NCI-H2107 (cell line): ENCODE results near the gene SLC2A14.
"Not testable (repeated sequence)": the region's sequence is repeated elsewhere in the genome, so short reads cannot be mapped to it uniquely, and the experiment has no call there.

Experiments
- DNase-seq: peaks from one replicate; lab custom pipeline; 2025; lab: John Stamatoyannopoulos, UW

Gene SLC2A14

DNA sequence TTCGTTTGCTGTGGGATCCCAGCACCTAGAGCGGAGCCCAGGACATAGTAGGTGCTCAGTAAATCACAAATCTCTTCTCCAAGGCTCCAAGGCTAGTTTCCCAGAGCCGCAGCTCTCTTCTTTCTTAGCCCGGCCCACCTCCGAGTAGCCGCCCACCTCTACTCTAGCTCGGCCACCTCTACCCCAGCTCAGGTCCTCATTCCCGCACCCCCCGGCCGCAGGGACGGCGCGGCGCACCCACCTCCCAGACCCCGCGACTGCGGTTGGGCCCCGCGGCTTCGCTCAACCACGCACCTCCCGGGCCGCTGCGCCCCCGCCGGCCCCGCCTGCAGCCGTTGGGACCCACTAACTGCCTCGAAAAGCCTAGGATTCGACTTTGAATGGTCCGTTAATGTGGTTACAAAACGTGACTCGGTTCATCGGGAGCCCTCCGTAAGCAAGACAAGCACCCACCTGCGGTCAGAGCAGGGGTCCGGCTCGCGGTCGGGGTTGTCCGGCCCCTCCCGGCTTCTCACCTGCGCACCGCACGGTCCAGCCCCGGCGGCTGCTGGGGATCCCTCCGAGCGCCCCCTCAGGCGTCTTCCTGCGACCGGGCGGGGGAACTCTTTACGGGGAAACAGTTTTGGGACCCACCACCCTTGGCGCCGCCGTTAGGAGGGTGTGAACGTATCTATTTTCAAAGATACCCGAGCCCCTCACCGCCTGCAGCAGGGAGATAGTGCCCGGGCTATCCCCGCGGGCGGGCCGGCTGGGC is at the start of gene SLC2A14:
TSS of gene SLC2A14 (minus strand) at position 350 of the 754 bp plus-strand sequence. CDS start 3,035 bp downstream, outside the sequence.
- DNase-seq: no peak

- DNase-seq: not testable (repeated sequence)
These were observed 48.5 kb upstream of the SLC2A14 start for GRCh38 chr12:7921181-7921580.

GRCh38 chr12:7918268-7918590 is 45.5 kb upstream of the SLC2A14 start:
- not testable (repeated sequence) for DNase-seq

DNA sequence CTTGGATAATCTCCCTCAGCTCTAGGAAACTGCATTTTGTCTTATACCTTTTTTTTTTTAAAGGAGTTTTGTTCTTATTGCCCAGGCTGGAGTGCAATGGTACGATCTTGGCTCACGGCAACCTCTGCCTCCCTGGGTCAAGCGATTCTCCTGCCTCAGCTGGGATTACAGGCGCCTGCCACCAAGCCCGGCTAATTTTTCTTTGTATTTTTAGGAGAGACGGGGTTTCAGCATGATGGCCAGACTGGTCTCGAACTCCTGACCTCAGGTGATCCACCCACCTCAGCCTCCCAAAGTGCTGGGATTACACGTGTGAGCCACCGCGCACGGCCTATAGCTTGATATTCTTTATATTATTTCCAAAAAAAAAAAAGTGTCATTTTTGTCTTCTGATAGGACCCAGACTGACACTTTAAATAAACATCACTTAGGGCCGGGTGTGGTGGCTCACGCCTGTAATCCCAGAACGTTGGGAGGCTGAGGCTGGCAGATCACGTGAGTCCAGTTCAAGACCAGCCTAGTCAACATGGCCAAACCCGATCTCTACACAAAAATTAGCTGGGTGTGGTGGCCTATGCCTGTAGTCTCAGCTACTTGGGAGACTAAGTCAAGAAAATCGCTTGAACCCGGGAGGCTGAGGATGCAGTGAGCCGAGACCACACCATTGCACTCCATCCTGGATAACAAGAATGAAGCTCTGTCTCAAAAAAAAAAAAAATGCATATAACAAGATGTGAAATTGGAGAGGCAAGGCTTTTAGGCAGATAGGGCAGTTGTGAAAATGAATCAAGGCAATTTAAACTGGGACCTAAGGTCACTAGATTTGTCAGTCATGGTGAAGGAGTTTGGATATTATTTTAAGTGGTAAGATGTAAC is 44.9 kb upstream of the SLC2A14 start:
- DNase-seq: no peak

- no peak for DNase-seq
These were observed 44.2 kb upstream of the SLC2A14 start for GRCh38 chr12:7916936-7917335.

DNA sequence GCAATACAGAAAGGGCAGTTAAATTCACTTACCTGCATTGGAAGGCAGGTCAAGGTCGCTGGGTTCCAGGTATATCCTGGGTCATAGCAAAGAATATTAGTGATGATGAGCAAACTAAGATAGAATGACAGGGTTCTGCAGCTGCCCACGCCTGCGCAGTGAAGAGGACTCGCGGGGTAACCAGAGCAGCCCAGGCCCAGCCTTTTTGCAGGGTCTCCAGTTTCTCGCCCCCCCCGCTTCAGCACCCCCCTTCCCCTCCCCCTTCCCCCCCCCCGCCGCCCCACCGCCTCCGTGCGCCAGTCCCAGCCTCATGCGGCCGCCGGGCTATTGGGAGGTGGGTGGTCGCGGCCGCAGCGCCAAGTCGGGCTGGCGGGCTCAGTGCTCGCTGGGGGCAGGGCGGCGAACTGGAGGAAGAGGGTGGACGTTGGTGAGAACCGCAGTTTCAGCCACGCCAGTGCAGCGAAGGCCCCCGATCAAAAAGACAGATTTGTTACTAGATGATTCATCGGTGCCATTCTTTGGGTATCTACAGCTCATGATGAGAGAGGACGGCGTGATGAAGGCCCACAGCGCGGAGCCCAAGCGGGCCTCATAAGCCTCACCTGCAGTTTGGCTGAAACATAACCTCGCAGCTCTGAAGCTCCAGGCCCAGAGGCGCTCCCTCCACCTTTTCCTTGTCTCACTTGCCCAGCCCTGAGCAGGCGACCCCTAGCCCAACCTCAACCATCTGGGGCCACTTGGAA is 43.1 kb upstream of the SLC2A14 start:
- DNase-seq: no peak

DNA sequence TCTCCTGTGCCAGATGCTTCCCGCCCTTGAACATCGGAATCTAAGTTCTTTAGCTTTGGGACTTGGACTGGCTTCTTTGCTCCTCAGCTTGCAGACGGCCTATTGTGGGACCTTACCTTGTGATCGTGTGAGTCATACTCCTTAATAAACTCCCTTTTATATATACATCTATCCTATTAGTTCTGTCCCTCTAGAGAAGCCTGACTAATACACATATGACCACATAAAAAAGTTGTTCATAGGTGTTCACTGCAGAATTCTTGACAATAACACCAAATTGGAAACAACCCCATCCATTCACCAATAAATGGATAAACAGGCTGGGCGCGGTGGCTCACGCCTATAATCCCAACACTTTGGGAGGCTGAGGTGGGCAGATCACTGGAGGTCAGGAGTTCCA is 37.4 kb upstream of the SLC2A14 start:
- DNase-seq: not testable (repeated sequence)

- no peak for DNase-seq
These were observed 34.3 kb upstream of the SLC2A14 start for GRCh38 chr12:7907009-7907408.

DNA sequence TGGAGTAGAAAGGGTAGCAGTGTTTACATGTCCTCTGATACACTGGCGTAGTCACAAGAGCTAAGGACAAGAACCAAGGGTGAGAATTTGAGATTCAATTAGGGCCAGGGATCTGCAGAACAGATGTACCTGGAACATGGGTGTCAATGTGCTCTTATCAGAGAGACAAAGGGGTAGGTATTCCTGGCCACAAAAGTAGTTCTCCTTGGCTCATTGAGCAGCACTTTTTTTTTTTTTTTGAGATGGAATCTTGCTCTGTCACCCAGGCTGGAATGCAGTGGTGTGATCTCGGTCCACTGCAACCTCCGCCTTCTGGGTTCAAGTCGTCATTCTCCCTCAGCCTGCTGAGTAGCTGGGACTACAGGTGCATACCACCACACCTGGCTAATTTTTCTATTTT is 33.6 kb upstream of the SLC2A14 start:
- not testable (repeated sequence) for DNase-seq

- DNase-seq: not testable (repeated sequence)
These were observed 32.9 kb upstream of the SLC2A14 start for GRCh38 chr12:7905600-7906125.

GRCh38 chr12:7905071-7905470 is 32.4 kb upstream of the SLC2A14 start:
- no peak for DNase-seq

GRCh38 chr12:7902416-7902815 is 29.7 kb upstream of the SLC2A14 start:
- not testable (repeated sequence) for DNase-seq

DNA sequence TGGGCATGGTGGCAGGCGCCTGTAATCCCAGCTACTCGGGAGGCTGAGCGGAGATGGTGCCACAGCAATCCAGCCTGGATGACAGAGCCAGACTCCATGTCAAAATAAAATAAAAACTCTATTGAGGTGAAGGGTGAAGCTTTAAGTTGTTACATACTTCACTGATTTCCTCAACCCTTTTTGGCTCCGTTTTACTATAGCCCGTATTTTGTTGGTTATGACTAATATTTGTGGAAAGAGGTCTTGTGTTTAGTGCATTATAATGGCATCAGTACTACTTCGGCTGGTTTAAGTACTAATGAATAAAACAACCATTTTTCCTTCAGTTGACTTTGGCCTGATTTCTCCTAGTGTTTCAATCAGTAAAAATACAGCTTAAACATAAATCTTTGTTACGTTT is 27.0 kb upstream of the SLC2A14 start:
- DNase-seq: no peak

GRCh38 chr12:7896726-7897125 is 24.0 kb upstream of the SLC2A14 start:
- DNase-seq: not testable (repeated sequence)

- no peak for DNase-seq
These were observed 19.7 kb upstream of the SLC2A14 start for GRCh38 chr12:7892186-7892980.

- DNase-seq: no peak
These were observed 12.0 kb upstream of the SLC2A14 start for GRCh38 chr12:7884689-7885088.

- not testable (repeated sequence) for DNase-seq
These were observed 9.0 kb upstream of the SLC2A14 start for GRCh38 chr12:7881736-7882120.

DNA sequence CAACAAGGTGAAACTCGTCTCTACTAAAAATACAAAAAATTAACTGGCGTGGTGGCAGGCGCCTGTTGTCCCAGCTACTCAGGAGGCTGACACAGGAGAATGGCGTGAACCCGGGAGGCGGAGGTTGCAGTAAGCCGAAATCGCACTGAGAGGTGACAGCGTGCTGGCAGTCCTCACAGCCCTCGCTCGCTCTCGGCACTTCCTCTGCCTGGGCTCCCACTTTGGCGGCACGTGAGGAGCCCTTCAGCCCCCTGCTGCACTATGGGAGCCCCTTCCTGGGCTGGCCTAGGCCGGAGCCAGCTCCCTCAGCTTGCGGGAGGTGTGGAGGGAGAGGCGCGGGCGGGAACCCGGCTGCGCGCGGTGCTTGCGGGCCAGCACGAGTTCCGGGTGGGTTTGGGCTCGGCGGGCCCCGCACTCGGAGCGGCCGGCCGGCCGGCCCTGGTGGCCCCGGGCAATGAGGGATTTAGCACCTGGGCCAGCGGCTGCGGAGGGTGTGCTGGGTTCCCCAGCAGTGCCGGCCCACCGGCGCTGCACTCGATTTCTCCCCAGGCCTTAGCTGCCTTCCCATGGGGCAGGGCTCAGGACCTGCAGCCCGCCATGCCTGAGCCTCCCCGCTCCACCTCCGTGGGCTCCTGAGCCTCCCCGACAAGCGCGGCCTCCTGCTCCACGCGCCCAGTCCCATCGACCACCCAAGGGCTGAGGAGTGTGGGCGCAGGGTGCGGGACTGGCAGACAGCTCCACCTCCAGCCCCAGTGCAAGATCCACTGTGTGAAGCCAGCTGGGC is 8.4 kb upstream of the SLC2A14 start:
- DNase-seq: not testable (repeated sequence)

DNA sequence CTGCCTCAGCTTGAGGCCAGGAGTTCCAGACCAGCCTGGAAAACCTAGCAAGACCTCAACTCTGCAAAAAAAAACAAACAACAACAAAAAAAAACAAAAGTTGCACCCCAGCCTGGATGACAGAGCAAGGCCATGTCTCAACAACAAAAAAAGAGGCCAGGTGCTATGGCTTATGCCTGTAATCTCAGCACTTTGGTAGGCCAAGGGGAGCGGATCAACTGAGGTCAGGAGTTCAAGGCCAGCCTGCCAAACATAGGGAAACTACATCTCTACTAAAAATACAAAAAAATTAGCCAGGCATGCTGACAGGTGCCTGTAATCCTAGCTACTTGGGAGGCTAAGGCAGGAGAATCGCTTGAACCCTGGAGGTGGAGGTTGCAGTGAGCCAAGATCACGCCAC is 6.5 kb upstream of the SLC2A14 start:
- DNase-seq: no peak

DNA sequence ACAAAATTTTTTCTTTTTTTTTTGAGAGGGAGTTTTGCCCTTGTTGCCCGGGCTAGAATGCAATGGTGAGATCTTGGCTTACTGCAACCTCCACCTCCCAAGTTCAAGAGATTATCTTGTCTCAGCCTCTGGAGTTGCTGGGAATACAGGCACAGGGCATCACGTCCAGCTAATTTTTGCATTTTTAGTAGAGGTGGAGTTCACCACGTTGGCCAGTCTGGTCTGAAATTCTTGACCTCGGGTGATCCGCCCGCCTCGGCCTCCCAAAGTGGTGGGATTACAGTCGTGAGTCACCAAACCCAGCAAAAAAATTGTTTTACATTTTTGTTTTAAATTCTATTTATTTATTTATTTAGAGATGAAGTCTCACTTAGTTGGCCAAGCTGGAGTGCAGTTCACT is 4.7 kb upstream of the SLC2A14 start:
- DNase-seq: no peak

GRCh38 chr12:7870335-7870734 is 2.4 kb downstream of the SLC2A14 start:
- no peak for DNase-seq
